ENCODE results near the gene OR7G3.

Gene OR7G3

GRCh38 chr19:9086761-9087160 lies 40.0 kb downstream of the OR7G3 start, which contains the start of gene OR1M1:
TSS of gene OR1M1 (plus strand) at chr19:9087061. CDS start at chr19:9093245, 6,184 bp downstream.
- DNase-seq = no peak

- no peak for DNase-seq
Observed at GRCh38 chr19:9078651-9079050, 48.1 kb downstream of the OR7G3 start.

- DNase-seq = no peak
Observed at GRCh38 chr19:9076901-9077300, 49.8 kb downstream of the OR7G3 start.

All from NCI-H187 treated with DMSO at 0.1 percent for 48 hours (cell line).